ENCODE results near the gene RAI14. TPM values are rescaled to one million over a fixed set of nuclear protein-coding genes. Genes with fewer than 3 reads are reported as not detected.

Gene RAI14
- total RNA-seq, 2 experiments from 2014 or later: 0.92 to 12.3 TPM

DNA sequence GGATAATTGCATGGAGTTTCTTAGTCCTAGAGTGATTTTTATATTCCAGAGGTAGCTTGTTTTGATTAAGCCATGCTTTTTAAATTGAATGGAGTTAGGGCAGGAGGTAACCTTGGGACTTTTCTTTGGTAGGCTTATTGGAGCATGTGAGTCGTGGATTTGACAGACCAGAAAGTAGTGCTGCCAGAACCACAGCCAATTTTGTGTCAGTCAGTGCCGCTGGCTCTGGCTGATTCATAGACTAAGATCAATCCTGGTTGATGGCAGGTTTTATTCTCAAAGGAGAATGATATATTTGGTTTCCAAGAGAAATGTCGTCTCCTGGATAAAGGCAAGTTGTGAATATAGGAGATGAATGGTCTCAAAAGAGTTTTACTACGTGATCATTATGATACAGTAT is 20.3 kb downstream of the RAI14 start:
- Histone ChIP-seq H3K79me2 (ENCODE audit: insufficient read depth, low read depth, low read length) (no peaks in the 10 kb centered on the region), H3K9me3 (ENCODE audit: low read length) (no peaks in the 10 kb centered on the region), H4K20me1 (ENCODE audit: insufficient read depth, low read length) (no peaks in the 10 kb centered on the region), H3K4me3 (ENCODE audit: low read depth, low read length, poor library complexity, severe bottlenecking) (no peak overlapping the region), H2AFZ (ENCODE audit: low read length) (no peak overlapping the region), H3K4me2 (ENCODE audit: low read length) (no peak overlapping the region), H3K4me1 (ENCODE audit: insufficient read depth, low read length, poor library complexity, severe bottlenecking) (no peaks in the 10 kb centered on the region), H3K27ac (ENCODE audit: low read depth, low read length, poor library complexity, severe bottlenecking) (no peak overlapping the region), H3K9me2 (ENCODE audit: insufficient read depth, low read length) (no peaks in the 10 kb centered on the region), H3K36me3 (ENCODE audit: insufficient read depth, low read length) (no peaks in the 10 kb centered on the region)
- ChIA-PET CTCF (ENCODE audit: unreplicated experiment) (no interaction called here), POLR2A (interaction anchor here (0.5 kb wide), 1 partner anchor 48 kb away, joined by 3 read pairs; no protein-coding TSS in a partner anchor)
- intact Hi-C loops (cut with micrococcal nuclease; ENCODE audit: unreplicated experiment): no loop called here
- DNase-seq (ENCODE audit: low spot score): no peak
- TF ChIP-seq, protein P1, sequence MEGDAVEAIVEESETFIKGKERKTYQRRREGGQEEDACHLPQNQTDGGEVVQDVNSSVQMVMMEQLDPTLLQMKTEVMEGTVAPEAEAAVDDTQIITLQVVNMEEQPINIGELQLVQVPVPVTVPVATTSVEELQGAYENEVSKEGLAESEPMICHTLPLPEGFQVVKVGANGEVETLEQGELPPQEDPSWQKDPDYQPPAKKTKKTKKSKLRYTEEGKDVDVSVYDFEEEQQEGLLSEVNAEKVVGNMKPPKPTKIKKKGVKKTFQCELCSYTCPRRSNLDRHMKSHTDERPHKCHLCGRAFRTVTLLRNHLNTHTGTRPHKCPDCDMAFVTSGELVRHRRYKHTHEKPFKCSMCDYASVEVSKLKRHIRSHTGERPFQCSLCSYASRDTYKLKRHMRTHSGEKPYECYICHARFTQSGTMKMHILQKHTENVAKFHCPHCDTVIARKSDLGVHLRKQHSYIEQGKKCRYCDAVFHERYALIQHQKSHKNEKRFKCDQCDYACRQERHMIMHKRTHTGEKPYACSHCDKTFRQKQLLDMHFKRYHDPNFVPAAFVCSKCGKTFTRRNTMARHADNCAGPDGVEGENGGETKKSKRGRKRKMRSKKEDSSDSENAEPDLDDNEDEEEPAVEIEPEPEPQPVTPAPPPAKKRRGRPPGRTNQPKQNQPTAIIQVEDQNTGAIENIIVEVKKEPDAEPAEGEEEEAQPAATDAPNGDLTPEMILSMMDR (conservative IDR thresholded peaks at IDR 0.05; ENCODE audit: low read length): no peak
- TF ChIP-seq EZH2phosphoT487 (IDR thresholded peaks at IDR 0.05; ENCODE audit: borderline replicate concordance, low read depth, low read length): no peak
- no TSS peak for BruUV-seq (replicated peaks)

- TF ChIP-seq, protein P1 (conservative IDR thresholded peaks at IDR 0.05; ENCODE audit: low read length): no peak
- no peak for TF ChIP-seq EZH2phosphoT487 (IDR thresholded peaks at IDR 0.05; ENCODE audit: borderline replicate concordance, low read depth, low read length)
- Histone ChIP-seq H3K4me3 (ENCODE audit: low read depth, low read length, poor library complexity, severe bottlenecking) (no peak overlapping the region), H3K9me2 (ENCODE audit: insufficient read depth, low read length) (no peaks in the 10 kb centered on the region), H3K36me3 (ENCODE audit: insufficient read depth, low read length) (no peaks in the 10 kb centered on the region), H3K4me1 (ENCODE audit: insufficient read depth, low read length, poor library complexity, severe bottlenecking) (no peaks in the 10 kb centered on the region), H3K79me2 (ENCODE audit: insufficient read depth, low read depth, low read length) (no peaks in the 10 kb centered on the region), H3K4me2 (ENCODE audit: low read length) (no peak overlapping the region), H3K9me3 (ENCODE audit: low read length) (no peaks in the 10 kb centered on the region), H4K20me1 (ENCODE audit: insufficient read depth, low read length) (no peaks in the 10 kb centered on the region), H3K27ac (ENCODE audit: low read depth, low read length, poor library complexity, severe bottlenecking) (no peak overlapping the region), H2AFZ (ENCODE audit: low read length) (no peak overlapping the region)
- intact Hi-C loops (cut with micrococcal nuclease; ENCODE audit: unreplicated experiment): no loop called here
- no peak for DNase-seq (ENCODE audit: low spot score)
- POLR2A ChIA-PET: interaction anchor here (0.5 to 0.7 kb wide), 2 partner anchors 13 to 629 kb away, joined by 3 to 4 read pairs; no protein-coding TSS in a partner anchor
- BruUV-seq (replicated peaks): no TSS peak
- CTCF ChIA-PET (ENCODE audit: unreplicated experiment): no interaction called here
Observed at GRCh38 chr5:34677428-34677827, 21.3 kb downstream of the RAI14 start.

- DNase-seq (ENCODE audit: low spot score): no peak
- H3K9me3 ChIP-seq (ENCODE audit: low read length): no peaks in the 10 kb centered on the region
- ChIA-PET CTCF (ENCODE audit: unreplicated experiment) (no interaction called here), POLR2A (interaction anchor here (0.6 kb wide), 1 partner anchor 8 kb away, joined by 3 read pairs; no protein-coding TSS in a partner anchor)
- H3K36me3 ChIP-seq (ENCODE audit: insufficient read depth, low read length): no peaks in the 10 kb centered on the region
- H2AFZ ChIP-seq (ENCODE audit: low read length): no peak overlapping the region
- no peaks in the 10 kb centered on the region for H4K20me1 ChIP-seq (ENCODE audit: insufficient read depth, low read length)
- H3K4me1 ChIP-seq (ENCODE audit: insufficient read depth, low read length, poor library complexity, severe bottlenecking): no peaks in the 10 kb centered on the region
- no peak overlapping the region for H3K4me2 ChIP-seq (ENCODE audit: low read length)
- intact Hi-C loops (cut with micrococcal nuclease; ENCODE audit: unreplicated experiment): no loop called here
- no peak overlapping the region for H3K27ac ChIP-seq (ENCODE audit: low read depth, low read length, poor library complexity, severe bottlenecking)
- TF ChIP-seq, protein P1 (conservative IDR thresholded peaks at IDR 0.05; ENCODE audit: low read length): no peak
- TF ChIP-seq EZH2phosphoT487 (IDR thresholded peaks at IDR 0.05; ENCODE audit: borderline replicate concordance, low read depth, low read length): no peak
- no peak overlapping the region for H3K4me3 ChIP-seq (ENCODE audit: low read depth, low read length, poor library complexity, severe bottlenecking)
- H3K9me2 ChIP-seq (ENCODE audit: insufficient read depth, low read length): no peaks in the 10 kb centered on the region
- no peaks in the 10 kb centered on the region for H3K79me2 ChIP-seq (ENCODE audit: insufficient read depth, low read depth, low read length)
- no TSS peak for BruUV-seq (replicated peaks)
Observed at GRCh38 chr5:34680896-34681295, 24.8 kb downstream of the RAI14 start.
